Epithelial cell of esophagus (primary cell): ENCODE measurements around the gene KCNMB1.

Source experiments
- DNase-seq: peaks from one replicate; pipeline ENCODE4 v3.0.0; 2010; ENCODE audit warnings: low read depth
- H3K4me3 ChIP-seq: 2 replicates; pipeline ENCODE4 v1.5.1; 2011; ENCODE audit warnings: mild to moderate bottlenecking, low read length, control low read depth
- TF ChIP-seq, protein P1 (sequence below): IDR thresholded peaks from 2 replicates; pipeline ENCODE4 v1.5.1; 2011; ENCODE audit warnings: low read depth, mild to moderate bottlenecking, low read length, control low read depth, inconsistent platforms; ENCODE audit not compliant: insufficient read depth; ENCODE audit errors: missing control alignments

KCNMB1 gene

DNA sequence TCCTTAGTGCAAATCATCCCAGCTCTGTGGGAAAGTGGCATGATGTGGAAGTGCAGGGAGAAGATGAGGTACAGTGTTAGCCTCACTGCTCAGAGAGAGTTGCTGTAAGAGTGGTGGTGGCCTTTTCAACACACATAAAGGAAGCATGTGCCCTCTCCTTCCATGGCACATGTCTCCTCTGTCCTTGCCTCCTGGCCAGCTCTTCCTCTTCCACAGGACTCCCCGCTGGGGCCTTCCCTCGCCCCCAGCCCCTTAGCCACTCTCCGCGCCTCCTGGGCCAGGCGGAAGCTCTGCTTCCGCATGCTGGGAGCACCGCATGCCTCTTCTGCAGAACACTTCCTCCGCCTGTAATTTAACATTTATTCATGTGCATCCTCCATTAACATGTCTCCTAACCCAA is 4.8 kb upstream of the KCNMB1 start:
- TF ChIP-seq, protein P1, sequence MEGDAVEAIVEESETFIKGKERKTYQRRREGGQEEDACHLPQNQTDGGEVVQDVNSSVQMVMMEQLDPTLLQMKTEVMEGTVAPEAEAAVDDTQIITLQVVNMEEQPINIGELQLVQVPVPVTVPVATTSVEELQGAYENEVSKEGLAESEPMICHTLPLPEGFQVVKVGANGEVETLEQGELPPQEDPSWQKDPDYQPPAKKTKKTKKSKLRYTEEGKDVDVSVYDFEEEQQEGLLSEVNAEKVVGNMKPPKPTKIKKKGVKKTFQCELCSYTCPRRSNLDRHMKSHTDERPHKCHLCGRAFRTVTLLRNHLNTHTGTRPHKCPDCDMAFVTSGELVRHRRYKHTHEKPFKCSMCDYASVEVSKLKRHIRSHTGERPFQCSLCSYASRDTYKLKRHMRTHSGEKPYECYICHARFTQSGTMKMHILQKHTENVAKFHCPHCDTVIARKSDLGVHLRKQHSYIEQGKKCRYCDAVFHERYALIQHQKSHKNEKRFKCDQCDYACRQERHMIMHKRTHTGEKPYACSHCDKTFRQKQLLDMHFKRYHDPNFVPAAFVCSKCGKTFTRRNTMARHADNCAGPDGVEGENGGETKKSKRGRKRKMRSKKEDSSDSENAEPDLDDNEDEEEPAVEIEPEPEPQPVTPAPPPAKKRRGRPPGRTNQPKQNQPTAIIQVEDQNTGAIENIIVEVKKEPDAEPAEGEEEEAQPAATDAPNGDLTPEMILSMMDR, result no peak
- no peak overlapping the region for H3K4me3 ChIP-seq
- no peak for DNase-seq

DNA sequence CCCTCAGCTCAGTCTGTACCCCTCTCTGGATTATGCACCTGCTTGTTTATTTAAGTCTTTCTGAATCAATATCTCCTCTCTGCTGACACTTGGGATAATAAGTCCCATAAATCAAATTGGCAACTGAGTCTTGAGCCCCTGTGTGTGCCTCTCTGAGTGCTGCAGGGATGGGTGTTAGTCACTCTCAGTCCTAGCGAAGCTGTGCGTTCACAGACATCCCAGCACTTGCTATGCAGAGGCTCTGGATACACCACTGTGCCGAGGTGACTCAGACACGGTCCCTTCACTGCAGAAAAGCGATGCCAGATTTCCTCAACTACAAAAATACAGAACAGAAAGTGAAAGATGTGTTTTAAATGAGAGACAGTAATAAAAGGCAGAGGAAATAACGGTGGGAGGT is 4.1 kb upstream of the KCNMB1 start:
- DNase-seq, result no peak
- no peak overlapping the region for H3K4me3 ChIP-seq
- TF ChIP-seq, protein P1, result no peak

DNA sequence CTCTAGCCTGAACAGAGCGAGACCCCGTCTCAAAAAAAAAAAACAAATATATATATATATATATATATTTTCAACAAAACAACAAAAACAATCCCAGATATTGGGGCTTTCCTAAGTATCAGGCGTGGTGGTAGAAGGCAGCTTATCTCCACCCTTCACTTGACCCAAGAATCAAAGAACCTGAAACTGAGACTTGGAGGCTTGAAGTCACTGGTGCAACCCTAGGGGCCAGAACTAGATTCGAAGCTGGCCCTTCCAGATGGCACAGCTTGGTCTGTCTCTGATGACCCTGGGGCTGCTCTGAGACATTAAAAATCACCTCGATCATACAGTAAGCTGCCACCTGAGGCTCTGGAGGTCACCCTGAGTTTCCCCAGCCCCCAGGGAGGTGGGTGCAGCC is 1.3 kb upstream of the KCNMB1 start:
- TF ChIP-seq, protein P1, result no peak
- H3K4me3 ChIP-seq, result no peak overlapping the region
- no peak for DNase-seq

DNA sequence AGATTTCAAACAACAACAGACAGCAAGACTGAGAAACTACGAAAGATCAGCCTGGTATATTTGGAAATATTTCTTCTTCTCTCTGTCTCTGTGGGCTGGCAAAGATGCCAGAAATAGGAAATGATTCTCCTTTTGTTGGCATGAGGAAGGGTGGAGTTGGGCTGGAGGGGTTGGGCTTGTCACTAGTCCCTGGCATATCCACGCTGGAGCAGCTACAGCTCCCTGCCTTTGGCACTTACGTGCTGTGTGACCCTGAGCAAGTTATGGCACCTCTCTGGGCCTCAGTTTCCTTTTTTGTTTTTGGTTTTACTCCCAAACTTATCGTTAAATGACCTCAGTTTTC is 354 bp upstream of the KCNMB1 start:
- TF ChIP-seq, protein P1, result no peak
- H3K4me3 ChIP-seq, result no peak overlapping the region
- no peak for DNase-seq

DNA sequence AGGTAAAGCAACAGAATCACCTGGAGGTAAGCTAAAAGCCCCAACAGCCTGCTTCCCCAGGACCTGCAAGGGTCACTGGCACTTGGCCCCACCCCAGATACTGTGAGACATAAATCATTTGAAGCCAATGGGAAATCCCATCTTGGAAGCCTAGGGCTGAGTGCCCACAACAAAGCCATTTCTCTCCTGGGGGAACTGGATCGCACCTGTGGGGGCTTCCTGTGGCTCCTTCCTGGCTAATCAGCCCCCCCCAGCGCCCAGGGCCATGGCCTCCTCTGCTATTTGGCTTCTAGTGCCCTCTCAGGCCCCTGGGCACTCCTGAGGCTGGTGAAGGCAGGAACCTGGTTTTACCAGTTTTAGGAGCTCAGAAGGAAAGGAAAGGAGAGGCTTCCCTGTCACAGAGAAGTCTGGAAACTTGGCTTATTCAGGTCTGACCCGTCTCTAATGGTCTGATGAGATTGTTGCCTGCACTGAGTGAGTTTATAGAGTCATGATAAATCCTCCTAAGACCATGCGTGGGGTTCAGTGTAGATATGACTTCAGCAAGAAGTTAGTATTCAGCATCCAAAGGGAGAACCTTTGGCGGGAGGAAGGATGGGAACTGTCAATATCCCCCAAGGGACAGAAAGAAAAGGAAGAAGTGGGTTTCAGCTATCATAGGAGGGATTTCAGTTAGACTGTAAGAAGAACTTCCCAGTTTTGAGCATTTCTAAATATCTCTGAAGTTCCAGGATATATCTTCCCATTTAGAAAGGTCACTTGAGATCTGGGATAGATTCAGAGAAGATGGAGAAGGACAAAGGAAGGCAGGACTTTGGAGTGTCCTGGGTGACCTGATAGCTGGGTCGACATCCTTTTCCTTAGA is 1.2 kb downstream of the KCNMB1 start:
- DNase-seq, result no peak
- TF ChIP-seq, protein P1, result no peak
- H3K4me3 ChIP-seq, result no peak overlapping the region

DNA sequence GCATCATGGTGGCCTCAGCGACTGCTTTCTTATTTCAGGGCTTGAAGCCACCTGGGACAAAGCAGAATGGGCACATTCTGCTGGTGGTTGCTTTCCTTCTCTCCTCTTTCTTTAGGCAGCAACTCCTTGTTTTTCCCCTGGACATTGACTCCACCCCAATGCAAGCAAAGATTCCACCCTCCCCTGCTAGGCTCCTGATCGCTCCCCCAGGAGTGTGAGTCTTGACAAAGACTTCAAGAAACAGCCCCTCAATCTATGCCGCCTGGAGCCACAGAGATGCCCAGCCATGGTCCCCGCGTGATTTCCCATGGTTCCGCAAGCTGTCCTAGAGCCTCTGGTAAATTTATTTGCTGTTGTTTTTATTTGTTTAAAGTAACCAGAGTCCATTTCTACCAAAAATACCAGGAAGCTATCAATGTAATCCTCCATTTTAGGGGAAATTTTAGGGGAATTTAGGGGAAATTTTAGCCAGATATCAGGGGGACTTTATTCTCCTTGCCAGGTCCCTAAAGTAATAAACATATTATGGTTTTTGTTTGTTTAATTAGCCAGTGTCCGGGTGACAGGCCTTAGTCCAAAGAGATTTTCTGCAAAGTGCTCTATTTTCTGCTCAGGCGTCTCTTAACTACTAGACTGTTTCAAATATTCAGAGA is 2.3 kb downstream of the KCNMB1 start:
- TF ChIP-seq, protein P1, result no peak
- DNase-seq, result no peak

More for the DNA sequence above, 2.3 kb downstream of the KCNMB1 start:
- H3K4me3 ChIP-seq, result no peak overlapping the region
